ENCODE data around the gene SNORC. TPM values are rescaled to one million over a fixed set of nuclear protein-coding genes. Genes with fewer than 3 reads are reported as not detected.

The SNORC gene
- total and polyA plus RNA-seq, 9 of the 15 experiments (the other 6 are each of a cell fraction or from before 2014, with no cell fraction given), result 0.14 to 2.5 (median 0.72) TPM; not detected in 2

- in situ Hi-C loops (cut with MboI) (no loop called here), intact Hi-C loops (cut with micrococcal nuclease) (no loop called here)
- Histone ChIP-seq H4K20me1 (replicated peaks; ENCODE audit: control insufficient read depth, insufficient read depth, low read length) (no peaks in the 10 kb centered on the region), H3K27ac (ENCODE audit: extremely low read depth, low read depth, low read length) (no peak overlapping the region), H3K79me2 (ENCODE audit: control insufficient read depth, insufficient read depth, low read length) (no peaks in the 10 kb centered on the region), H2AFZ (ENCODE audit: low read depth, low read length) (no peak overlapping the region), H3K4me3 (no peak overlapping the region), H3K9ac (ENCODE audit: insufficient read depth in 1 of 2, low read depth in 2 of 2, low read length in 2 of 2) (no peak overlapping the region), H3K9me3 (replicated peaks; ENCODE audit: control insufficient read depth, insufficient read depth, low read depth, low read length) (no peaks in the 10 kb centered on the region), H3K4me2 (ENCODE audit: insufficient read depth, low read length) (no peak overlapping the region), H3K36me3 (ENCODE audit: control insufficient read depth, insufficient read depth, low read length) (peaks cover 9% of the 10 kb centered on the region; the same call in 2 of the 3 replicates), H3K4me1 (replicated peaks in 1 of 2; ENCODE audit: control insufficient read depth in 2 of 2, insufficient read depth in 2 of 2, low read length in 2 of 2) (no peaks in the 10 kb centered on the region), H3K27me3 (ENCODE audit: control insufficient read depth in 2 of 2, insufficient read depth in 2 of 2, low read length in 2 of 2) (no peaks in the 10 kb centered on the region), H3K9me1 (ENCODE audit: control insufficient read depth, insufficient read depth, low read length) (no peaks in the 10 kb centered on the region)
- ChIA-PET CTCF (ENCODE audit: low intra/inter-chr PET ratio) (no interaction called here), POLR2A (no interaction called here)
- DNase-seq (ENCODE audit: extremely low read depth in 1 of 4, low spot score in 3 of 4) (no peak), ATAC-seq (no peak), FAIRE-seq (no peak)
- BruUV-seq (replicated peaks), result no TSS peak
- 79% methylated on average over 2 of the region's 2 CpGs for WGBS (ENCODE audit: insufficient coverage, low coverage, missing lambda C conversion rate)
- no peak for TF ChIP-seq SMARCA4 (IDR thresholded peaks at IDR 0.05)
- no peak for TF ChIP-seq ZBTB49 (CRISPR knock-in tag; IDR thresholded peaks at IDR 0.05; ENCODE audit: borderline replicate concordance)
- no peak for TF ChIP-seq TEAD2 (tag; IDR thresholded peaks at IDR 0.05)
- TF ChIP-seq ZNF655 (CRISPR knock-in tag; IDR thresholded peaks at IDR 0.05), result no peak
- TF ChIP-seq THAP7 (CRISPR knock-in tag; IDR thresholded peaks at IDR 0.05), result no peak
Measured at GRCh38 chr2:232863996-232864395, 6.1 kb upstream of the SNORC start.
